ENCODE measurements around the gene PACSIN1.

The PACSIN1 gene

DNA sequence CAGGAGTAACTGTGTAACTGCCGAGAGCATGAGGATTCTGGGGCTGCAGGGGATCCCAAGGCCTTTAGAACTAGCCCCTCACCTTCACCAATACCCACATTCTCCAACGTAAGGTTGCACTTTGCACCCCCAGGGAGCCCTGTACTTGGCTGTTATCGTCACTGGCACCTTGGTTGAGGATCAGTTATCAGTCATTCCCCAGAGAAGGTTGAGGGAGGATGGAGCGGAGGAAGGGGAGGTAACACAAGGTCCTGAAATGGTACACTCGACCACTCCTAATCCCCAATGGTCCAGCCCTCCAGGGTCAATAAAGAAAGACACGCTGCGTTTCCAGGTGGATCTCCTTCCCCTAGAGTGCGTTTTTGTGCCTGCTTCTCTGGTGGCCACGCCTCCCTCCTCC is 91.4 kb downstream of the PACSIN1 start:
- POLR2A ChIA-PET = no interaction called here
- H3K9me3 ChIP-seq (ENCODE audit: control insufficient read depth, insufficient read depth, low read depth, low read length) = no peaks in the 10 kb centered on the region
- no peak overlapping the region for H3K4me3 ChIP-seq (ENCODE audit: low read depth, low read length)
- TF ChIP-seq YY1 (tag by site-specific recombination; IDR thresholded peaks at IDR 0.05) (no peak), KLF9 (tag by site-specific recombination; IDR thresholded peaks at IDR 0.05; ENCODE audit: low read depth) (no peak), ZNF146 (tag by site-specific recombination; IDR thresholded peaks at IDR 0.05) (no peak), ZNF335 (tag by site-specific recombination; conservative IDR thresholded peaks at IDR 0.05) (no peak), ZNF10 (tag by site-specific recombination; IDR thresholded peaks at IDR 0.05) (no peak), ZNF391 (tag by site-specific recombination; IDR thresholded peaks at IDR 0.05; ENCODE audit: borderline replicate concordance, low read depth) (no peak), ZNF221 (tag by site-specific recombination; IDR thresholded peaks at IDR 0.05; ENCODE audit: borderline replicate concordance) (no peak), ZNF600 (tag by site-specific recombination; IDR thresholded peaks at IDR 0.05) (no peak), ZNF350 (tag by site-specific recombination; IDR thresholded peaks at IDR 0.05) (no peak), ZIC2 (tag by site-specific recombination; IDR thresholded peaks at IDR 0.05) (no peak), KLF1 (tag by site-specific recombination; IDR thresholded peaks at IDR 0.05) (no peak), ZNF174 (tag by site-specific recombination; IDR thresholded peaks at IDR 0.05) (no peak), EGR2 (tag by site-specific recombination; IDR thresholded peaks at IDR 0.05; ENCODE audit: low read depth) (no peak), ZNF132 (tag by site-specific recombination; IDR thresholded peaks at IDR 0.05; ENCODE audit: borderline replicate concordance) (no peak), KLF16 (tag by site-specific recombination; IDR thresholded peaks at IDR 0.05) (no peak)
- TF ChIP-seq, protein P1, sequence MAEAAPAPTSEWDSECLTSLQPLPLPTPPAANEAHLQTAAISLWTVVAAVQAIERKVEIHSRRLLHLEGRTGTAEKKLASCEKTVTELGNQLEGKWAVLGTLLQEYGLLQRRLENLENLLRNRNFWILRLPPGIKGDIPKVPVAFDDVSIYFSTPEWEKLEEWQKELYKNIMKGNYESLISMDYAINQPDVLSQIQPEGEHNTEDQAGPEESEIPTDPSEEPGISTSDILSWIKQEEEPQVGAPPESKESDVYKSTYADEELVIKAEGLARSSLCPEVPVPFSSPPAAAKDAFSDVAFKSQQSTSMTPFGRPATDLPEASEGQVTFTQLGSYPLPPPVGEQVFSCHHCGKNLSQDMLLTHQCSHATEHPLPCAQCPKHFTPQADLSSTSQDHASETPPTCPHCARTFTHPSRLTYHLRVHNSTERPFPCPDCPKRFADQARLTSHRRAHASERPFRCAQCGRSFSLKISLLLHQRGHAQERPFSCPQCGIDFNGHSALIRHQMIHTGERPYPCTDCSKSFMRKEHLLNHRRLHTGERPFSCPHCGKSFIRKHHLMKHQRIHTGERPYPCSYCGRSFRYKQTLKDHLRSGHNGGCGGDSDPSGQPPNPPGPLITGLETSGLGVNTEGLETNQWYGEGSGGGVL (tag by site-specific recombination; IDR thresholded peaks at IDR 0.05) = no peak
- TF ChIP-seq, protein P2, sequence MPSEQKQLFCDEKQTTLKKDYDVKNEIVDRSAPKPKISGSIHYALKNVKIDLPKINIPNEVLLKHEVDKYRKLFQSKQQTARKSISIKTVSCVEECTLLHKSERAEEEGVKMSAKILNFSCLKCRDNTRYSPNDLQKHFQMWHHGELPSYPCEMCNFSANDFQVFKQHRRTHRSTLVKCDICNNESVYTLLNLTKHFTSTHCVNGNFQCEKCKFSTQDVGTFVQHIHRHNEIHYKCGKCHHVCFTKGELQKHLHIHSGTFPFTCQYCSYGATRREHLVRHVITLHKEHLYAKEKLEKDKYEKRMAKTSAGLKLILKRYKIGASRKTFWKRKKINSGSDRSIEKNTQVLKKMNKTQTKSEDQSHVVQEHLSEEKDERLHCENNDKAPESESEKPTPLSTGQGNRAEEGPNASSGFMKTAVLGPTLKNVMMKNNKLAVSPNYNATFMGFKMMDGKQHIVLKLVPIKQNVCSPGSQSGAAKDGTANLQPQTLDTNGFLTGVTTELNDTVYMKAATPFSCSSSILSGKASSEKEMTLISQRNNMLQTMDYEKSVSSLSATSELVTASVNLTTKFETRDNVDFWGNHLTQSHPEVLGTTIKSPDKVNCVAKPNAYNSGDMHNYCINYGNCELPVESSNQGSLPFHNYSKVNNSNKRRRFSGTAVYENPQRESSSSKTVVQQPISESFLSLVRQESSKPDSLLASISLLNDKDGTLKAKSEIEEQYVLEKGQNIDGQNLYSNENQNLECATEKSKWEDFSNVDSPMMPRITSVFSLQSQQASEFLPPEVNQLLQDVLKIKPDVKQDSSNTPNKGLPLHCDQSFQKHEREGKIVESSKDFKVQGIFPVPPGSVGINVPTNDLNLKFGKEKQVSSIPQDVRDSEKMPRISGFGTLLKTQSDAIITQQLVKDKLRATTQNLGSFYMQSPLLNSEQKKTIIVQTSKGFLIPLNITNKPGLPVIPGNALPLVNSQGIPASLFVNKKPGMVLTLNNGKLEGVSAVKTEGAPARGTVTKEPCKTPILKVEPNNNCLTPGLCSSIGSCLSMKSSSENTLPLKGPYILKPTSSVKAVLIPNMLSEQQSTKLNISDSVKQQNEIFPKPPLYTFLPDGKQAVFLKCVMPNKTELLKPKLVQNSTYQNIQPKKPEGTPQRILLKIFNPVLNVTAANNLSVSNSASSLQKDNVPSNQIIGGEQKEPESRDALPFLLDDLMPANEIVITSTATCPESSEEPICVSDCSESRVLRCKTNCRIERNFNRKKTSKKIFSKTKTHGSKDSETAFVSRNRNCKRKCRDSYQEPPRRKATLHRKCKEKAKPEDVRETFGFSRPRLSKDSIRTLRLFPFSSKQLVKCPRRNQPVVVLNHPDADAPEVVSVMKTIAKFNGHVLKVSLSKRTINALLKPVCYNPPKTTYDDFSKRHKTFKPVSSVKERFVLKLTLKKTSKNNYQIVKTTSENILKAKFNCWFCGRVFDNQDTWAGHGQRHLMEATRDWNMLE (tag by site-specific recombination; conservative IDR thresholded peaks at IDR 0.05; ENCODE audit: low read depth) = no peak
- TF ChIP-seq, protein P3, sequence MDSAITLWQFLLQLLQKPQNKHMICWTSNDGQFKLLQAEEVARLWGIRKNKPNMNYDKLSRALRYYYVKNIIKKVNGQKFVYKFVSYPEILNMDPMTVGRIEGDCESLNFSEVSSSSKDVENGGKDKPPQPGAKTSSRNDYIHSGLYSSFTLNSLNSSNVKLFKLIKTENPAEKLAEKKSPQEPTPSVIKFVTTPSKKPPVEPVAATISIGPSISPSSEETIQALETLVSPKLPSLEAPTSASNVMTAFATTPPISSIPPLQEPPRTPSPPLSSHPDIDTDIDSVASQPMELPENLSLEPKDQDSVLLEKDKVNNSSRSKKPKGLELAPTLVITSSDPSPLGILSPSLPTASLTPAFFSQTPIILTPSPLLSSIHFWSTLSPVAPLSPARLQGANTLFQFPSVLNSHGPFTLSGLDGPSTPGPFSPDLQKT (IDR thresholded peaks at IDR 0.05; ENCODE audit: borderline replicate concordance, low read depth, low read length) = no peak
- H3K27ac ChIP-seq (ENCODE audit: extremely low read depth, low read depth, low read length) = no peak overlapping the region
- CTCF ChIA-PET = no interaction called here
- no peaks in the 10 kb centered on the region for H3K4me1 ChIP-seq (ENCODE audit: control insufficient read depth, insufficient read depth, low read length)
- H3K36me3 ChIP-seq (ENCODE audit: control insufficient read depth in 2 of 2, insufficient read depth in 1 of 2, low read length in 2 of 2) = no peaks in the 10 kb centered on the region

DNA sequence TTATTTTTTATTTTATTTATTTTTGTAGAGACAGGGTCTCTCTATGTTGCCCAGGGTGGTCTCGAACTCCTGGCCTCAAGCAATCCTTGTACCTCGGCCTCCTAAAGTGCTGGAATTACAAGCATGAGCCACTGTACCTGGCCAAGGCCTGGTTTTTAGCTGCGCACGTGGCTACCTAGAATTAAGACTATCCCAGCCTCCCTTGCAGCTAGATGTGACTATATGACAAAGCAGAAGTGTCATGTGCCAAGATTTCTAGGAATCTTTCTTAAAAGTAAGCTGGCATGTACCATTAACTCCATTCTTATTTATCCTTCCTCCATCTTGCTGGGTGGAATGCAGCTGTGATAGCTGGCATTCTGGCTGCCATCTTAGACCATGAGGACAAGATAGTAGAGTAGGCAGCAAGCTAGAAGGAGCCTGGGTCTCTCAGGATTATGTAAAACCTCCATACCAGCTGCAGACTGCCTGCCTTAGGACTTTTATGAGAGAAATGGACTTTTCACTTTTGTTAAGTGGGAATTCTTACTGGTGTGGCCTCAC is 92.4 kb downstream of the PACSIN1 start:
- CTCF ChIA-PET = interaction anchor here (0.5 to 3.1 kb wide), 5 partner anchors 10 to 551 kb away, joined by 3 to 16 read pairs (median 3); no protein-coding TSS in a partner anchor
- TF ChIP-seq ZNF266 (tag by site-specific recombination; IDR thresholded peaks at IDR 0.05; ENCODE audit: low read depth) (no peak), SP7 (tag by site-specific recombination; IDR thresholded peaks at IDR 0.05) (no peak), PRDM1 (tag by site-specific recombination; IDR thresholded peaks at IDR 0.05) (no peak), ZNF292 (tag by site-specific recombination; IDR thresholded peaks at IDR 0.05; ENCODE audit: borderline replicate concordance, low read depth) (no peak), ZFP41 (tag by site-specific recombination; IDR thresholded peaks at IDR 0.05; ENCODE audit: borderline replicate concordance) (no peak)
- no peaks in the 10 kb centered on the region for H3K36me3 ChIP-seq (ENCODE audit: control insufficient read depth in 2 of 2, insufficient read depth in 1 of 2, low read length in 2 of 2)
- H3K4me3 ChIP-seq (ENCODE audit: low read depth, low read length) = no peak overlapping the region
- POLR2A ChIA-PET = no interaction called here
- no peaks in the 10 kb centered on the region for H3K4me1 ChIP-seq (ENCODE audit: control insufficient read depth, insufficient read depth, low read length)
- H3K27ac ChIP-seq (ENCODE audit: extremely low read depth, low read depth, low read length) = no peak overlapping the region
- no peaks in the 10 kb centered on the region for H3K9me3 ChIP-seq (ENCODE audit: control insufficient read depth, insufficient read depth, low read depth, low read length)

Data from HEK293 (cell line).